Astrocyte of the spinal cord (primary cell): ENCODE data around the gene FRAS1.

ENCODE experiments used
- DNase-seq: peaks from one replicate; pipeline ENCODE4 v3.0.0; 2011; ENCODE audit warnings: low read depth, low spot score
- H3K4me3 ChIP-seq: 2 replicates; pipeline ENCODE4 v1.5.1; 2011; ENCODE audit warnings: low read depth, mild to moderate bottlenecking, low read length, moderate library complexity
- in situ Hi-C: cut with HindIII; loops from 2 replicates; pipeline ENCODE4 v1.10.0; 2017; ENCODE audit warnings: low sequenced_read_pairs
- TF ChIP-seq, protein P1 (sequence below): IDR thresholded peaks from 2 replicates; pipeline ENCODE4 v1.5.1; 2012; ENCODE audit warnings: low read depth, mild to moderate bottlenecking, low read length, inconsistent platforms

The FRAS1 gene

GRCh38 chr4:78423790-78424189 is 366.7 kb downstream of the FRAS1 start:
- H3K4me3 ChIP-seq: no peak overlapping the region
- in situ Hi-C loops: no loop called here
- no peak for DNase-seq
- TF ChIP-seq, protein P1, sequence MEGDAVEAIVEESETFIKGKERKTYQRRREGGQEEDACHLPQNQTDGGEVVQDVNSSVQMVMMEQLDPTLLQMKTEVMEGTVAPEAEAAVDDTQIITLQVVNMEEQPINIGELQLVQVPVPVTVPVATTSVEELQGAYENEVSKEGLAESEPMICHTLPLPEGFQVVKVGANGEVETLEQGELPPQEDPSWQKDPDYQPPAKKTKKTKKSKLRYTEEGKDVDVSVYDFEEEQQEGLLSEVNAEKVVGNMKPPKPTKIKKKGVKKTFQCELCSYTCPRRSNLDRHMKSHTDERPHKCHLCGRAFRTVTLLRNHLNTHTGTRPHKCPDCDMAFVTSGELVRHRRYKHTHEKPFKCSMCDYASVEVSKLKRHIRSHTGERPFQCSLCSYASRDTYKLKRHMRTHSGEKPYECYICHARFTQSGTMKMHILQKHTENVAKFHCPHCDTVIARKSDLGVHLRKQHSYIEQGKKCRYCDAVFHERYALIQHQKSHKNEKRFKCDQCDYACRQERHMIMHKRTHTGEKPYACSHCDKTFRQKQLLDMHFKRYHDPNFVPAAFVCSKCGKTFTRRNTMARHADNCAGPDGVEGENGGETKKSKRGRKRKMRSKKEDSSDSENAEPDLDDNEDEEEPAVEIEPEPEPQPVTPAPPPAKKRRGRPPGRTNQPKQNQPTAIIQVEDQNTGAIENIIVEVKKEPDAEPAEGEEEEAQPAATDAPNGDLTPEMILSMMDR: no peak

DNA sequence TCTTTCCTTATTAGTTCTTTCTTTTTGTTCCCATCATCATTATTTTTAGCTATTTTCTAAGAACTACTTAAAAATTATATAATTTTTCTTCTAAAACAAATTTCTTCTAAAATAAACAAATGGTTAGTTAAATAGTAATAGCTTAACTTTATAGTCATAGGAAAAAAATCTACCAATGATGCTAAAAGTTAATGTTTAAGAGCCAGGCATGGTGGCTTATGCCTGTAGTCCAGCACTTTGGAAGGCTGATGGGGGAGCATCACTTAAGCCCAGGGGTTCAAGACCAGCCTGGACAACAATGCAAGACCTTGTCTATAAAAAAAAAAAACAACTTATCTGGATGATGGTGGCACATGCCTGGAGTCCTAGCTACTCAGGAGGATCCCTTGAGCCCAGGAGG is 367.3 kb downstream of the FRAS1 start:
- in situ Hi-C loops: no loop called here
- TF ChIP-seq, protein P1: no peak
- H3K4me3 ChIP-seq: no peak overlapping the region
- DNase-seq: no peak

- TF ChIP-seq, protein P1: no peak
- no peak overlapping the region for H3K4me3 ChIP-seq
- in situ Hi-C loops: no loop called here
- no peak for DNase-seq
Observed at GRCh38 chr4:78426972-78427371, 369.8 kb downstream of the FRAS1 start.

DNA sequence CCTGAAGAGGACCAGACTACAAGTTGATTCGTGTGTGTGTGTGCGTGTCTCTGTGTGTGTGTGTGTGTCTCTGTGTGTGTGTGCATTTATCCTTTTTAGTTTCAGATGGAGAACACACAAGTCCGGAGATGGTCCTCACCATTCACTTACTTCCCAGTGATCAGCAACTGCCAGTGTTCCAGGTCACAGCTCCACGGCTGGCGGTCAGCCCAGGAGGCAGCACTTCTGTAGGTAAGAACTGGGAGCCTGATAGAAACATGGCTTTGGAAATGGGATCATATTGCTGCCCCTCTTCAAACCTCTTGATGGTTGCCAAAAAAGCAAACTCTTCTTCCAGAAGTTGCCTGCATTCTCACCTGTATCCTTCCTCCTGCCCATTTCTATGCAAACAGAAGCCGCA is 371.9 kb downstream of the FRAS1 start:
- no peak overlapping the region for H3K4me3 ChIP-seq
- TF ChIP-seq, protein P1: no peak
- DNase-seq: no peak
- in situ Hi-C loops: no loop called here

DNA sequence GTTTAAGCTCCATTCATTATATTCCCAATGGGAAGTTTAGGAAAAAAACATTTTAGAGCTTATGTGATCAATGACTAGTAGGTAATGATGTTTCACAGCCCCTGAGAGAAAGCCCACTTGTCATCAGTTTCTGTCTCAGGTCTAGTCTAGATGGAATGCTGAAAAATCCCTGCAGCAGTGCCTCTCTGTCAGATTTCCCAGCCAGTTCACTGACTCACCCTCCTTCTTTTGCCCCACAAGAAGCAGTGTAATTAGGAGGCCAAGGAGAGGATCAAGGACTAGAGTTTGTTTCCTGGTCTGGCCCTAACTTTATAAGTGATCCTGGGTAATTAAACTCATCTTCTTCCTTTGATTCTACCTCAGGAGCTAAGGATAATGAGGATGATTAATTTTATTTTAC is 375.8 kb downstream of the FRAS1 start:
- no peak overlapping the region for H3K4me3 ChIP-seq
- TF ChIP-seq, protein P1: no peak
- in situ Hi-C loops: no loop called here
- peak; percentile 23 for DNase-seq

GRCh38 chr4:78437608-78438088 is 380.5 kb downstream of the FRAS1 start:
- in situ Hi-C loops: no loop called here
- TF ChIP-seq, protein P1: no peak
- no peak for DNase-seq

DNA sequence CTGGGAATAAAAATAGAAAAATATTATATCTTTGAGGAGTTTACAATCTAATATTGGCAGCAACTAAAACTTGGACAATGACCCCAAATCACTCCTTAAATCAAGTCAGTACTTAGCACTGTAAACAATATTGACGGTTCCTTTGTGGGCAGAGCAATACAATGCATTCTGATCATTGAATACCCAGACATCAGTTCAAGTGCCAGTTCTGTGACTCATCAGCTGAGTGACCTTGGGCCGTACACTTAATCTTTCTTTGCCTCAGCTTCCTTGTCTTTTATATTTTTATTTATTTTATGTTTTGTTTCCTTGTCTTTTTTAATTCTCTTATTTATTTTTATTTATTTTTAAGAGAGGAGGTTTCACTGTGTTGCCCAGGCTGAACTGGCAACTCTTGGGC is 382.2 kb downstream of the FRAS1 start:
- no peak for DNase-seq
- TF ChIP-seq, protein P1: no peak
- in situ Hi-C loops: no loop called here
- H3K4me3 ChIP-seq: no peak overlapping the region

More at GRCh38 chr4:78437608-78438088, 380.5 kb downstream of the FRAS1 start:
- no peak overlapping the region for H3K4me3 ChIP-seq
